HG02763 (cell line): ENCODE results near the gene TTC39C.
"Not testable (repeated sequence)": the region's sequence is repeated elsewhere in the genome, so short reads cannot be mapped to it uniquely, and the experiment has no call there.

Source experiments
- ATAC-seq: cut with Tn5 transposase; IDR thresholded peaks from one replicate; pipeline ENCODE4 v1.9.1; 2021; ENCODE audit warnings: mild to moderate bottlenecking, moderate library complexity; ENCODE audit not compliant: unreplicated experiment

TTC39C gene

GRCh38 chr18:24051031-24051947 lies 36.7 kb downstream of the TTC39C start:
- no peak for ATAC-seq

DNA sequence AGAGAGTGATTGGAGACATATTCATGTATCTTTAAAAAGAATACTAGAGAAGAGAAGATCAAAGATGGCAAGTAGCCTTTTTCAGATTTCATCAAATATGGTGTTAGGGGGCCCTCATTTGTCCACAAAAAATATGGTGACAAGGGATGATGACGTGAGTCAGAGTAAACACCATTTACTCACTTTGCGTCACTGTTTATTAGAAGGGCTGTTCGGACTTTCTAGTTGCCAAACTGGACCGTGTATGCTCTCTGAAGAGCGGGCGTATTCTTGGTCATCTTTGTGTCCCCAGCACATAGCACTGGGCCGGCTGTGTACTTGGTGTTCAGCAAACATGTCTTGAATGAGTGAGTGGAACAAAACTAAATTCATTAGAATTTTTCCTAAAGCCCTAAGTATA lies 37.5 kb downstream of the TTC39C start:
- no peak for ATAC-seq

- ATAC-seq = no peak
These were observed 38.7 kb downstream of the TTC39C start for GRCh38 chr18:24053211-24053610.

GRCh38 chr18:24054130-24054529 lies 39.6 kb downstream of the TTC39C start:
- ATAC-seq = no peak

DNA sequence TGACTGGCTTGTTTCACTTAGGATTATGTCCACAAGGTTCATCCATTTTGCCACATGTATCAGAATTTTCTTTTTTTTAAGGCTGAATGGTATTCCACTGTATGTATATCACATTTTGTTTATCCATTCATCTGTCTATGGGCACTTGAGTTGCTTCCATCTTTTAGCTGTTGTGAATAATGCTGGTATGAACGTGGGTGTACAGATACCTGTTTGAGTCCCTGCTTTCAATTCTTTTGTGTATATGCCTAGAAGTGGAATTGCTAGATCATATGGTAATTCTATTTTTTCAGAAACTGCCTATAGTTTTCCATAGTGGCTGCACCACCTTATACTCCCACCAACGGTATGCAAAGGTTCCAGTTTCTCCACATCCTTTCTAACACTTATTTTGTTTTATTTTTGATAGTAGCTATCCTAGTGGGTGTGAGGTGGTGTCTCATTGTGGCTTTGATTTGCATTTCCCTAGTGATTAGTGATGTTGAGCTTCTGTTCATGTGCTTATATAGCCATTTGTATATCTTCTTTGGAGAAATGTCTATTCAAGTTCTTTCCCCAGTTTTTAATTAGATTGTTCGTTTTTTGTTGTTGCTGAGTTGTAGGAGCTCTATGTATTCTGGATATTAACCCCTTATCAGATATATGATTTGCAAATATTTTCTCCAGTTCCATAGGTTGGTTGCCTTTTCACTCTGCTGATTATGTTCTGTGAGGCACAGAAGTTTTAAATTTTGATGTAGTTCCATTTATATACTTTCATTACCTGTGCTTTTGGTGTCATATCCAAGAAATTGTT lies 40.7 kb downstream of the TTC39C start:
- ATAC-seq = peak; percentile 42

DNA sequence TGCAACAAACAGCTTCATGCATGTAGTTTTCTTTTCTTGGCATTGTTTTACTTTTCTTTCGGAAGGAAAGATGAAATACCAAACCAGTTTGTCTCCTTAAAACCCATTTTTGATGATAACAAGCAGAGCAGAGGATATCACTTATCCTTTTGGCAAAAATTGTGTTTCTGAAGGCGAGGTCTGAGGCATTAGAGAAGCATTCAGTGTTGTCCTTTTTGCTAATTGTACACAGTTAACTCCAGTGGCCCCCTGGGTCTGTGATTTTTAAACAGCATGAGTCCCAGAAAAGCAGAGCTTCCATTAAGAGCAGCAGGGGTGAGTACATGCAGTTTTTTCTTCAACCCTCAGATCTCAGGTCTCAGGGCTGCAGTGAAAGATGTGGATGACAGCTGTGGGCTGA lies 41.3 kb downstream of the TTC39C start:
- ATAC-seq = no peak

DNA sequence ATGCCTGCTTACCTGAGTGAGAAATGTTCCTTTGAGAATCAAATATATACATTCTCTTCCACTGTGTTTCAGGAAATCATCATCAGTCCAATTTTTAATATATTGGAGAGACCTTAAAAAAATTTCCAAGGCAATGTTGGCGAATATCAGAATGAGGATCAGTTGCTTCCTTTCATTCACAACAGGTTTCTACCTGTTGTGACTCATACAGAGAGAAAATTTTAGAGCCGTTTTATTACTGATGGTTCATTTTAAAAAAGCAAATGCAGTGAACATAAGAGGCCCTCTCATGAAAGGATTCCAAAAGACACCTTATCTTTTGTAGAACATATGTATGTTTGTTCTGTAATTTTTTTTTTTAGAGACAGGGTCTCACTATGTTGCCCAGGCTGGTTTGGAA lies 42.0 kb downstream of the TTC39C start:
- no peak for ATAC-seq

- no peak for ATAC-seq
These were observed 43.2 kb downstream of the TTC39C start for GRCh38 chr18:24057804-24058203.

DNA sequence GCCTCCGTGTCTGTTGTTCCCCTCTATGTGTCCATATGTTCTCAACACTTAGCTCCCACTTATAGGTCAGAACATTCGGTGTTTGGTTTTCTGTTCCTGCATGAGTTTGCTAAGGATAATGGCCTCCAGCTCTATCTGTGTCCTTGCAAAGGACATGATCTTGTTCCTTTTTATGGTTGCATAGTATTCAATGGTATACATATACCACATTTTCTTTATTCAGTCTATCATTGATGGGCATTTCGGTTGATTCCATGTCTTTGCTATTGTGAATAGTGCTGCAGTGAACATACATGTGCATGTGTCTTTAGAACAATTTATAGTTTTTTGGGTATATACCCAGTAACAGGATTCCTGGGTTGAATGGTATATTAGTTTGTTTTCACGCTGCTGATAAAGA lies 44.8 kb downstream of the TTC39C start:
- ATAC-seq = not testable (repeated sequence)

- no peak for ATAC-seq
These were observed 46.1 kb downstream of the TTC39C start for GRCh38 chr18:24060644-24061043.

DNA sequence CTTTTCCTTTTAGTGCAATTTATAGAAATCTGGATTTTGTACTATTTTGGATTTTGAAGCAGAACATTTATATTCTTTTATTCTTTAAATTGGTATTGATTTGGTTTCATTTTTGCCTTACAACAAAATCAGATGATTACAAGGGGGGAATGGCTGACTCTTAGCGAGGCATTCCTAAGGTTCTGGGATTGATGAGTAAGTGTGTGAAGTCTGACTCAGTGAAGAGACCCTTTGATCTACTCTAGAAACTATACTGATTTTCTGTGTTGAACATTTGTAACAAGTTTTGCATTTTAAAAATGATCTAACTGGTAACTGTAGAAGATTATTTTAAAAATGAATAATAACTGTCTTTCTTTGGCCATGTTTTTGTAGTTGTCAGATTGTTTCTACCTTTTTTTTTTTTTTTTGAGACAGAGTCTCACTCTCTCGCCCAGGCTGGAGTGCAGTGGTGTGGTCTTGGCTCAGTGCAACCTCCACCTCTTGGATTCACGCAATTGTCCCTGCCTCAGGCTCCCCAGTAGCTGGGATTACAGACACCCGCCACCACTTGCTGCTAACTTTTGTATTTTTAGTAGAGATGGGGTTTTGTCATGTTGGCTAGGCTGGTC lies 48.7 kb downstream of the TTC39C start:
- ATAC-seq = no peak

GRCh38 chr18:24064391-24065100 lies 50.0 kb downstream of the TTC39C start:
- no peak for ATAC-seq

DNA sequence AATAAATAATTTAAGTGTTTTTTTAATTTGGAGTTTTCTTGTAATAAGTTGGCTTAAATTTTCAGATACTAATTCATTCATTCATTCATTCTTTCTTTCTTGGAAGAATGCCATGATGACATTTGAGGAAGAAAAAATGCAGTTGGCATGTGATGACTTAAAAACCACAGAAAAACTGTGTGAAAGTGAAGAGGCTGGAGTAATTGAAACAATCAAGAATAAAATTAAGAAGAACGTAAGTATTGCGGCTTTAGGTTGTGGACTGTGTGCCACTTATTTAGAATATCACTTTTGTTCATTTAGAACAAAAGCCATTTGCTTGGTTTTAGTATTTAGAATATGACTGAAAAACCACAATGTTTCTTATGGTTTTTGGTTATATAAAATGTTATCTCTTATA lies 51.4 kb downstream of the TTC39C start:
- no peak for ATAC-seq

- no peak for ATAC-seq
These were observed 54.6 kb downstream of the TTC39C start for GRCh38 chr18:24068945-24069693.

DNA sequence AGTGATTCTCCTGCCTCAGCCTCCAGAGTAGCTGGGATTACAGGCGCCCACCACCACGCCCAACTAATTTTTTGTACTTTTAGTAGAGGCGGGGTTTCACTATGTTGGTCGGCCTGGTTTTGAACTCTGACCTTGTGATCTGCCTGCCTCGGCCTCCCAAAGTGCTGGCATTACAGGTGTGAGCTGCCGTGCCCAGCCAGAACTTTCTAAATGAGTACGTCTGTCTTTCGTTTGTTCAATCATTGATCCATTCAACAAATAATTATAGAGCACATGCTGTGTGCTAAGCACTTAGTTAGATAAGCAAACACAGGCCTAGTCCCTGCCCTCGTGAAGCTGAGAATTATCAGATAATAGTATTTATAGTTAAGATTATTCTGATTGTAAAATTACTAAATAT lies 56.5 kb downstream of the TTC39C start:
- no peak for ATAC-seq

GRCh38 chr18:24071779-24072178 lies 57.2 kb downstream of the TTC39C start:
- ATAC-seq = no peak

- ATAC-seq = no peak
These were observed 58.2 kb downstream of the TTC39C start for GRCh38 chr18:24072743-24073142.

GRCh38 chr18:24073791-24074190 lies 59.2 kb downstream of the TTC39C start:
- no peak for ATAC-seq

DNA sequence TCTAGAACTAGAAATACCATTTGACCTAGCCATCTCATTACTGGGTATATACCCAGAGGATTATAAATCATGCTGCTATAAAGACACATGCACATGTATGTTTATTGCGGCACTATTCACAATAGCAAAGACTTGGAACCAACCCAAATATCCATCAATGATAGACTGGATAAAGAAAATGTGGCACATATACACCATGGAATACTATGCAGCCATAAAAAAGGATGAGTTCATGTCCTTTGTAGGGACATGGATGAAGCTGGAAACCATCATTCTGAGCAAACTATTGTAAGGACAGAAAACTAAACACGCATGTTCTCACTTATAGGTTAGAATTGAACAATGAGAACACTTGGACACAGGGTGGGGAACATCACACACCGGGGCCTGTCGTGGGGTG lies 60.2 kb downstream of the TTC39C start:
- ATAC-seq = not testable (repeated sequence)
